ENCODE measurements around the gene LHPP.

The LHPP gene

DNA sequence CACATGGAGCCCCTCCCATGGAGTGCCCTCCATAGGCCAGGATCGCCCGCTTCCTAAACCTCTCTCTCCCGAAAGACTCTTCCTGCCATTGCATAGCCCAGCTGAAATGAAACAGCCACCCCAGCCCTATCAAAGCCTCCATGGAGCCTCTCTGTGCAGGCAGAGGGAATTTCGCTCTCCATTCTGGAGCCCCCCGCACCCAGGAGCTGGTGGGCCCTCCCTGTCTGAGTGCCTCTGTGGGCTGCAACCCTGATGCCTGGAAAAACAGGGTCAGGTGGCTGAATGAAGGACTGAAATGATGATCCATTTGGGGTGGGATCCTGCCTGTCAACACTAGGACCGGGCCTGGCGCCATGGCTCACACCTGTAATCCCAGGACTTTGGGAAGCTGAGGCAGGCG is 176.1 kb downstream of the LHPP start:
- no peak overlapping the region for H3K4me3 ChIP-seq (ENCODE audit: low read depth, low read length)

DNA sequence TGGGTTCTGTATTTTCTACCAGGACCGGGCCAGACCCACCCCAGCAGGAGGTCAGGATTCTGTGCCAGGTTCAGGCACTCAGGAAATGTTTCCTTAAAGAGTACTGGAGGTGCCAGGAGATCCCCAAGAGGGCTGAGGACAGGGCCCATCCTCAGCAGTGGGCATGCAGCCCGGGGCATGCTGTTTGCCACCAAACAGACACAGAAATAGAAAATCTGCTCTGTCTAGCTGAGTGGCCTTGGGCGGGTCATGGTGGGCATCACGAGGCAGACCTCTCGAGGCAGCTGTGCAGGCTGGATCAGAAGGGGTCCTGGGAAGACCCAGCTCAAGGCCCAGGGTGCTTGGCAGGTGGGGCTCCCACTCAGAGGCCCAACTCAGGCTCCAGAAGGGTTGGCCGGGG is 177.6 kb downstream of the LHPP start:
- H3K4me3 ChIP-seq (ENCODE audit: low read depth, low read length) = no peak overlapping the region

DNA sequence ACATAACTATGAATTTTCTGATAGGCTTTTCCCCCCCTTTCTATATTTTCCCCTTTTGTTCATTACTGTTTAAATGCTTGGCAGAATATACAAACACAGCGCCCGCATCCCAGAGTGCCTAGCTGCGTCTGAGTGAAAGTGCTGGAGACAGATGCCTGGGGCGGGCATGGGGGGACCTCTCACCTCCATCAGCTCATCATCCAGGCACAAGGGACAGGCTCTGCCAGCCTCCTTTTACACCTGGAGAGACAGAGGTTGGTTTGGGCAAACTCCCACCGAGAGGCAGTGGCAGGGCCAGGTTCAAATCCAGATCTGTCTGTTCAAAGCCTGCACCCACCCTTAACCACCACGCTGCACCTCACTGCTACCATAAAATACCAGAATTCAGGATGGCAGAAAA is 178.0 kb downstream of the LHPP start:
- H3K4me3 ChIP-seq (ENCODE audit: low read depth, low read length) = no peak overlapping the region

DNA sequence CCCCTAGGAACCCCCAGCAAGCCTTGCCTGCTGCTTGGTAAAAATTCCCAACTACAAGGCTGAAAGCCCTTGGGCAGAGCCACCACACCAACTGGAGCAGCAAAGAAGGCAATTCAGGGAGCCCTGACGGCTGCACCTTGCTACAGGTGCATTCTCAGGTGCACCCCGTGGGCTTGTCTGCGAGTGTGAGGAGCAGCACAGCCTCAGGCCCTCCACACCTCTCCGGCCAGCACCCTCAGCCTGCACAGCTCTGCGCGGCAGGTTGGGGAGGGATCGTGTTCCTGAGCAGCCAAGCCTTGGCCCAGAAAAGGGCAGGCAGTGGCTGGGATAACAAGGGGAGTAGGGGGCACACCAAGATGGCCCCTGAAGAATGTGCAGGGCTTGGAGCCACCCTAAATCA is 178.4 kb downstream of the LHPP start:
- no peak overlapping the region for H3K4me3 ChIP-seq (ENCODE audit: low read depth, low read length)

DNA sequence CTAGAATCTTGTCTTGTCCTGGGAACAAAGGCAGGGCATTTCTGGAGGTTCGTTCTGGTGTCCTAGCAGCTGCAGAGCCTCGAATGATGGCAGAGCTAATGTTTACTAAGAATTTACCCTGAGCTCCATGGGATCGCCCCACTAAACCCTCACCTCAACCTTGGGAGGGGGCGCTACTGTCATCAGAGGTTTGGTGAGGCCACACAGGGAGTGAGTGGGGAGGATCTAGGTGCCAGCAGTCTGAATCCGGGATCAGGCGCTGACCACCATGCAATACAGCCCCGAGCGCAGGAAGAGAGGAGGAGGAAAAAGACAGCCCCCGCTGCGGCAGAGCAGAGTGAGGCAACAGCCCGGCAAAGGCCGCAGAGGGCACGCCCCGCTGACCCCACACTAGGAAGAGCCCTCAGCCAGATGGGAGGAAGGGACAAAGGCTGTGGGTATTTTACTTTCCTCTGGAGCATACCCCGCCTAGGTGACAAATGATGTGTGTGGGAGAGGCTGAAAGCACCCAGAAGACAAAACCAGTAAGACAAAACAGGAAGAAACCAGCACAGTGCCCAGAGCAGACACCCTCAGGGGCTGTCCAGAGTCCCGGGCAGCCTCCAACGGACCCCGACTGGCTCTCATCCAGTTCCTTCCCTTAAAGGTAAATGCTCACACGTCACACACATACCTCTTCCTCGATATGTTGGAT is 179.1 kb downstream of the LHPP start:
- H3K4me3 ChIP-seq (ENCODE audit: low read depth, low read length) = no peak overlapping the region

DNA sequence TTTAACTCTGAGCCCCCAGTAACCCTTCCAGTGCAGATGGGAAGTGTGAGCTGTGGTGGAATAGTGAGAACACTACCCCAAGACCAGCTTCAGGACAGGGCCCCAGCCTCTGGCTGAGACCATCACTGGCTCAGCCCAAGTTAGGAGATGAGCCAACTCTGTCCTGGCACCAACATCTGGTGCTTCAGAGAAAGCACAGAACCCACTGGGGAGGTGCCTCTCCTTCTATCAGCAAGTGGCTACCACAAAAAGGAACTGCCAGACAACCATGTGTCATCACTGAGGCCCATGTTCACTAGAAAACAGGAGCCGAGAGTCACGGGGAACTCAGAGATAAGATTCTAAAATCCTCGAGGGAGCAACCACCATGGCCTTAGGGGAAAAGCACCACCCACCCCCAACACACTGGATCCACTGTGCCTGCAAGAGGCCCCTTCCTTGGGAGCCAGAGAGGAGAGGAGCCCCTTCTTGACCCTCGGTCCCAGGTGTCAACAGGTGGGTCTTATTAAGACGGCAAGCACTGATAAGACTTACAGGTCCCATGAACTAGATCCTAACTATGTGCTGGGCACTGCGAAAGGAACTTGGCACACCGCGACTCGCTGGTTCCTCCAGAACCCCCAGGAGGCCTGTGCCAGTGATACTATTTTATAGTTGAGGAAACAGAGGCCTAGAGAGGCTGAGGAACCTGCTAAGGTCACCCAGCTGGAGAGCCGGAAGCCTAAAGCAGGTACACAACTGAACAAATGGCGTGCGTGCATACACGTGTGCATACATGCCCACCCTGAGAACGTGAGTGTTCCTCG is 179.9 kb downstream of the LHPP start:
- no peak overlapping the region for H3K4me3 ChIP-seq (ENCODE audit: low read depth, low read length)

DNA sequence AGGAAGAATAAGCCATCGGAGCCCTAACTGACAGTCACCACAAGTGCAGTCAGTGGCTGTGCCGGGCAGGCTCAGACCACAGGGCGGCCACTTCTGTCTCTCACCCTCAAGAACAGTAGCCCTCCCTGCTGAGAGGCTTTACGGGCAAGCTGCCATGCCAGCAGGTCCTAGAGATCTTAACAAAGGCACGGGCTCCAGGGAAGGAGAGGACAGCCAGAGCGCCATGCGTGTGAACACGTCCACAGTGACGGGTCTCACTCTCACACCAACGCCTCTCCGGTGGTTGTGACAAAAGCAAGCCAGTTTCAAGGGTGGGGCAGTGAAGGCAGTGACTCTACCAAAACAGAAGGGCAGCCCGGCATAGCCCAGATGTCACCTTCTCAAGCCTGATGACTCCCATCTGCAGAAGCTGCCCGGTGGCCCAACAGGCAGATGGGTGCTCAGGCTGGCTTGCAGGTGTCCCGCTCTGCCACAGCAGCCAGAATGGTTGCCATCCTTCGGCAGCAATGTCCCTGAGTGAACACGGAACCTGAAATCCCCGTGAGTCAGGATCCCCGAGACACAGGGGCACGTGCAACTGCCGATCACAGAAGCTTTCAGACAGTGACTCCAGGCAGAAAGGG is 180.6 kb downstream of the LHPP start:
- H3K4me3 ChIP-seq (ENCODE audit: low read depth, low read length) = no peak overlapping the region

DNA sequence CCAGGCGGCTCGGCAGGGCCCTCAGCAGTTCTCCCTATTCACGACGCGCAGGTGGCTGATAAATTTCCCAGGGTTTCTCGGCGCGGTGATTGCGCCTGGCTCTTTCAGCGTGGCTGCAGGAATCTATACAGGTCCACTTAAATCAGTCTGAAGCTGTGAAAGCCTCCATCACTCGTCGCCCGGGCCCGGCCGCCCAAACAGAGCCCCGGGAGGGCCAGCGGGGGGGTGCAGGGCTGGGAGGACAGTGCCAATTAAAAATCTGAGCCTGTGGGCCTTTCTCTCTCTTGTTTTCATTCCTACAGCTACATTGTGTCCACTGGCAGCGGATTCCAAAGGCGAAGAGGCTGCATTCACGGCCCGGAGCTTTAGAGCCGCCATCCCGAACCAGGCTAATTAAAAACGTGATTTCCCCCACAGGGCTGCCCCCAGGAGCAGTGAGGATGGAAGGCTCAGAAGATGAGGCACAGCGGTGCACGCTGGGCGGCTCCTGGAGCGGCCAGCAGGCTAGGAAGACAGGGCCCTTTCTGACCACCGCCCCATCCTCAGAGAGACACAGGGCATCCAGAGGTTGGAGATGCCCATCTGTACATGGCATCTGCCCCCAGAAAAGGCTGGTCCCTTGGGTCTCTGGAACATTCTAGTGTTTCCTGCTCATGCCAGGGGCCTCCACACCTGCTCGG is 181.8 kb downstream of the LHPP start:
- no peak overlapping the region for H3K4me3 ChIP-seq (ENCODE audit: low read depth, low read length)

DNA sequence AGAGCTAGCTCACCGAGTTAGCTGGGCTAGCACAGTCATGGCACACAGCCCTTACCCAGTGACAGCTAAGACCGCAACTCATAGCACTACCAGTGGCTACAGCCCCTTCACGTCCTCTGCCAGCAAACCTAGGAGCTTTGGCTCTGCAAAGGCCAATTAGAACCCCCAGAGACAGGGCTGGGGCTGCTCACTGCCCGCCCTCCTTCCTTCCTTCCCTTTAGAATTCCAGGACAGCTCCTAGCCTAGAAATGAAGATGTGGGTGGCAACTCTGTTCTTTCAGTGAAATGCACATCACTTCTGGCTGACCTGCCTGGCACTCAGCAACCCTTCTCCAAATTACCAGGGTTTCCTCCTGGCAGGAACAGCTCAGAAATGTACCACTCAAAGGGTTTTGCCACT is 182.6 kb downstream of the LHPP start:
- H3K4me3 ChIP-seq (ENCODE audit: low read depth, low read length) = no peak overlapping the region

DNA sequence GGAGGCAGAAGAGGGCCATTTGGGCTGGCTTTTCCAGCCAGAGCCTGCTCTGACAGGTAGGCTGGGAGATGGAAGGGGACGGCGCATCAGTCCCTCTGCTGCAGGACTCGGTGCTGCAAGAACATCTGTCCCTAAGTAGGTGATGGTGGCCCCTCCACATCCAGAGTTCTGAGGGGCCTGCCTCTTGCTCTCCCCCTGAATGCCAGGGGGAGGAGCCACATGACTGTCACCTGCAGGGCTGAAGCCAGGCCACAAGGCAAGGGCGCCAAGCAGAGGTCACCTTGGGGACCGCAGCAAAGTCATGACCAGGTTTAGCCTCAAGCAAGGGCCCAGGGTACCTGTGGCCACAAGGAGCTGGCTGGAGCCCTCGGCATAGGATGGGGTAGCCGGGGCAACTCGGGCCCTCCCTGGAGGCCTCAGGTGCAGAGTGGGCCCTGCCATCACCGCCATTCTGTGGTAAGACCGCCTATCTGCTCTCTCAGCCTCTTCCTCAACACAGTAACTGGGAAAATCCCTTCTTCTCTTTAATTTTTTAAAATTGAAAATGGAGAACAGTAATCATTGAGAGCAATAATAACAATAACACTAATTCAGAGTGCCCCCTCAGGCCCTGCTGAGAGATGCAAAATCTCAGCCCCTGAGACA is 183.3 kb downstream of the LHPP start:
- no peak overlapping the region for H3K4me3 ChIP-seq (ENCODE audit: low read depth, low read length)

DNA sequence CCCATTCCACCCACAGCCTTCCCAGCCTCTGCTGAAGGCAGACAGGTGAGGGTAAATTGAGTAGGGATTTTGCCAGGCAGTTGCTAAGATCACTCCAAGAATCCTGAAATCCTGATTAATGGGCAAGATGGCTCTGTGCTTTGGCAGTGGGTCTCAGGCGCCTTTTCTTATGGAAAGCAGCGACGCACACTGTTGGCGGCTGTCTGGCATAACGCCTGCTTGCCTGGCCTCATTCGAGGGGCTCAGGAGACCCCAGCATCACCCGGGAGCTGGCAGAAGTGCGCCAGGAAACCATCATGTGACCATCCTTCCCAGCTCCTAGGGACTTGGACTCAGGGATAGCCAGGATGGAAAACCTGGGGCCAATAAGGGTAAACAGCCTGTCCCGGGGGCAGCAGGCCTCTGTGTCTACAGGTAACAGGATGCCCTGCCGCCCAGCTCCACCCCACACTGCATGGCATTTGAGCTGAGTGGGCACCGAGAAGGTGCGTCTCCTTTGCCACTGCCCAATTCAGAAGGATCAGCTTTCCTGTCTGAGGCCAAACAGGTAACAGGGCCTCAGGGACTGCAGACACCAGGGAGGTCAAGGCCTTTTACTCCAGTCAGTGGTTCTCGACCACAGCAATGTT is 184.0 kb downstream of the LHPP start:
- H3K4me3 ChIP-seq (ENCODE audit: low read depth, low read length) = no peak overlapping the region

DNA sequence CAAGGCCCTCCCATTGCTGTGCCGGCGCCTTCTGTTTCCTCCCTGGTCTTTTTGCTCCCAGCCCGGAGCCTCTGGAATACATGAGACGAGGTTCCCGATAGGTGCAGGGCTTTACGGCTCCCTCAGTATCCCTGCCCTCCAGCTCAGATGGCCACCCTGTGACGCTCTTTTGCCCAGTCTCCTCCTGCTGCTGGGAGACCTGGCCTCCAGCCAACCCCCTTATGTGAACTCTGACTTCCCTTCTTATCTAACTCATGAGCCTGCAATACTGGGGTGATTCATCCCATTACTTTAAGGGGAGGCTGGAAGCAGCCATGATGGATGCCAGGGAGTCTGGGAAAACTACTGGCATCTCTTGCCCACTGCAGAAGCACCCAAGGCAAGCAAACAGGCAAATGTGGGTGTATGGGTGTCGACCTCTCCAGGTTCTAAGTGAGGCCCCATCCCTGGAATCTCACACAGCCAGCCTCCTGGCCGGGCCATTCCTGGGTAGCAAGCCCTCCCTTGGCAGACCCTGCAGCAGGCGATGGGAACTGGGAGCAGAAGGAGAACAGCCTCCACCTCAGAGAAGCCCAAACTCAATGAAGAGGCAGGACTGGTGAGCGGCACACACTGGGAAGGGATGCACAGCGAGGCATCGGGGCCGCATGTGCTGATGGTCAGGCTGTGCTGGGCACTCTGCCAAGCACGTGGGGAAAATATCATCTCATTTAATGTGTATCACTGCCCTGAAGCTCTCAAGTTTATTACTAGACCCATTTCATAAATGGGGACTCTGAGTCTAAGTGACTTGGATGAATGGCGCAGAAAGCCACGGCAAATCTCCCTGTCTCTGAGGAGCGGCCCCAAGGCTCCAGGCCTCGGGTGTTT is 185.1 kb downstream of the LHPP start:
- H3K4me3 ChIP-seq (ENCODE audit: low read depth, low read length) = no peak overlapping the region

DNA sequence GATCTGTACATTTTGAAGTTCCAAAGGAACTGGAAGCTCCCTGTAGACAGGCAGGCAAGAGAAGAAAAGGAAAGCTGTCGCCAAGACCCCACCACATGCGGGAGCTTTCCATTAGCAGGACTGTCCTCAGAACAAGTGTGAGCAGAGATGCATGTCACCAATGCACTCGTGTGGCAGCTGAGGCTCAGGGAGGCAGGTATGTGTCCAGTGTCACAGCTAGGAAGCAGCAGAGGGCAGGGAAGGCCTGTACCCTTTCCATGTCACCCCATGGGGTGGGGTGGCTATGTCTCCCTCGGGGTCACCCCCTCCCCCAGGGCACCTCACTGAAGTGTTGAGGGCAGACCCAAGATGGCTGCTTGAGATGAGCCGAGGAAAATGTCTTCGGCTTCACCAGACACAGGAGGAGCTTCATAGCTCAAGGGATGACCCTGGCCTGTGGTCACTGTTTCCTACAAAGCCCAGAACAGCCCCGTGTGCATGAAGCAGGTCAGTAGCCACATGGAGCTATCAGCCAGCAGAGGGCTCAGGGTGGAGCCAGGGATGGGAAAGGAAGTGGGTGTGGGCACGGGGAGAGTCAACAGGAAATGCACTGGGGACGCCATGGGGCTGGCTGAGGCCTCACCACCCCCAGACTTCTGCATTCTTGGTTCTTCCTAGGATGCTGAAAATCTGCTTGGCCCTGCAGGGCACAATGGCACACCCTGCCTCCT is 186.0 kb downstream of the LHPP start:
- no peak overlapping the region for H3K4me3 ChIP-seq (ENCODE audit: low read depth, low read length)

DNA sequence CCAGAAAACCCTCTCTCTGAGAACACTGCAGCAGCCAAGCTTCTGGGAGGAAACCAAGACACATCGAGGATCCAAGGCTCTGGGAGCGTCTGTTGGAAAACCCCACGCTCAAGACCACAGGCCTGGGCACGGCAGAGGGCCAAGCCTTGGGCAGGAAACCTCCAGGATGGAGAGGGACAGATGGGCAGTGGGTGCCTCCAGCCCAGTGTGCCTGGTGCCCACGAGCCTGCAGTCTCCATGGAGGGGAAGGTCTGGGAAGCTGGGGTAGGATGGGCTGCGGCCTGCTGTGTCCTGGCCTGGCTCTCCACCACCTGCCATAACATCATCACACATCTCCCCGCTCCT is 186.5 kb downstream of the LHPP start:
- no peak overlapping the region for H3K4me3 ChIP-seq (ENCODE audit: low read depth, low read length)

DNA sequence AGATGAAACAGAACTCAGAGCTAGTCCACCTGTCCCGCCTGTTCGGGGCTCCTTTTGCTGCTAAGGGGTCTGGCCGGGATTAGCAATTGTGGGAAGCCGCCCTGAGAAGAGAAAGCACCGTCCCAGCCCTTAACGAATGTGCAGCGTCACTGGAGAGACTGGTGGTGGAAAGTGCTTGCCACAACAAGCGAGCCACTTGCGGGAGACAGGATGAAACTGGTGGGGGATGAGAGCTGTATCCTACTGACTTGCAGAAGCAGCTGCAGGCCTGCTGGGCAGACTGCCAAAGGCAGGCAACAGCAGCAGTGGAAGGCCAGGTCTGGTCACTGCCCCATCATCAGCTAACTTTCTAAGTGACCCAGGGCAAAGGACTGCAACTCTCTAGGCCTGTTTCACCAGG is 187.1 kb downstream of the LHPP start:
- no peak overlapping the region for H3K4me3 ChIP-seq (ENCODE audit: low read depth, low read length)

DNA sequence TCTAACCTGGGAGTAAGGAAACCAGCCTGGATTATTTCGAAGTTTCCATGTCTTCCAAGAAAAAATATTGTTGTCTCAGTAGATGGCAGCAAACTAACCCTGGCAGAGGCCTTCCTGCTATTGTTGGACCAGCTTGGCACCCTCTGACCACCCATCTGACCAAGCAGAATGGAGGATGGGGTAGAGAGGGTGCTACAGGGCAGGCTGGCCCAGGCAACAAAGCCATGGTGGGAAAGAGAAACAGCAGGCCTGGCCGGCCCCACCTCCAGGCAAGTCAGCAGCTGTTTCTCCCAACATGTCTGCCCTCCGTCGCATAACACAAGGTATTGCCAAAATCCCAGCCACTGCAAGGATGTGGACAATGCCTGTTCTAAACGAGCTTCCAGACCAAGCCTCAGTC is 187.6 kb downstream of the LHPP start:
- H3K4me3 ChIP-seq (ENCODE audit: low read depth, low read length) = no peak overlapping the region

DNA sequence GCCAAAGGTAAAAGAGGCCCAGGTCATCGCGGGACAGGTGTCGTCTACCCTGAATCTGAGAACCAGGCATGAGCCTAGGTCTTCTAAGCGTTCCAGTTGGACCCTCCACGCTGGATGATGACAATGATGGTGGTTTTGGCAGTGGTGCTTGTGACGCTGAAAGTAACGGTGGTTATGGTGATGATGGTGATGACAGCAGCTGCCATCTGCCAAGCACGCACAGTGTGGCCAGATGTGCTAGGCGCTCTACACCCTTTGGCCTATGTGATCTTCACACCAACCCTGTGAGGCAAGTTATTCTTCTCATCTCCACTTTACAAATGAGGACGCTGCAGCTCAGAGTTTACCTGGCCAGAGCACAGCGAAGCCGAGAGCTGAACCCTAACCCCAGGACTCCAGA is 188.6 kb downstream of the LHPP start:
- no peak overlapping the region for H3K4me3 ChIP-seq (ENCODE audit: low read depth, low read length)

DNA sequence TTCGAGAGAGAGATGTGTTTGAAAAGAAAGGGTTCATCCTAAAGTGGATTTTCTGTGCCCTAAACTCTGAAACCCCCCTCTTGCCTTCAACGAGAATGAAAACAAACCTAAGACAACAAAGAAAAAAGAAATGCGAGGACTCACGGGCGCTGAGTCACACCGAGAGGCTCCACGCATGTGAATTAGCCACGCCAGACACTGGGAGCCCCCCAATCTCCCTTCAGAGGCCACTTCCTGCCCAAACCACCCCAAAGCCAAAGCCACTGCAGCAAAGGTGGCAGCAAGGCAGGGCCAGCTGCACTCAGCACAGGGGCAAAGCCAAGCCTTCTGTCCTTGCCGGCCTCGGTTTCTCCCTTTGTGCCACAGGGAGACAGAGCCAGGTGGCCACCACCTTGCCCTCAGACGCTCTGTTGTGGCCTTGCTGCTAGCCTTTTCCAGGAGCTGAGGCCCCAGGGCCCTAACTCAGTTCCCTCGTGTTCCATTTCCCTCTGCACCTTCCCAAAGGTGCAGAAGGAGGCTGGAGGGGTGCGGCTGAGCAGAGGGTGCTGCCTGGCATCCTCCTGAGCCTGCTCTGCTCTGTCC is 189.3 kb downstream of the LHPP start:
- H3K4me3 ChIP-seq (ENCODE audit: low read depth, low read length) = no peak overlapping the region

DNA sequence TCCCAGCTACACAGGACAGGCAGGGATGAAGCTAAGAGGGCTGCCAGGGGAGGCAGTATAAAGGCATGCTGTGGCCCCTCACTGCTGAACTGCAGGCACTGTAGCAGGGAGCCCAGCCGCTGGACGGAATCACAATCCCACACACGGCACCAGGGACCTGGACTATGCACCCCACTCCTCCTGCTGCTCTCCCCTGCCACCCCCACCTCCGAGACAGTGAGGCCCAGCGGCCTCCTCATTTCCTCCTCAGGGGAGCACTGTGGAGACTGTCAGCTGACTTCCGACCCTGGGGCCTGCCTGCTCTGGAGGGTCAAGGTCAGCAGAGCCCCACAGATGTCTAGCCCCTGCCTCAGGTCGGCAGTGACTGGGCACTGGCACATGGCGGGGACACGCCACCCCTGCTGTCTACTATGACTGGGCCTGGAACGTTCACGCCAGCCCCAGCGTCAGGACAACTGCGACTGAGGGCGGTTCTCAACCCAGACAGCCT is 189.8 kb downstream of the LHPP start:
- H3K4me3 ChIP-seq (ENCODE audit: low read depth, low read length) = no peak overlapping the region

All from iPS-11a (cell line).